ENCODE measurements around the gene SERPINB2.
A peak's percentile ranks its signal among the peaks of the same experiment; 100 is the strongest.

Gene SERPINB2

GRCh38 chr18:63881851-63882250 lies 5.7 kb upstream of the SERPINB2 start:
- no peak for TF ChIP-seq CTCF (conservative IDR thresholded peaks at IDR 0.05; ENCODE audit: low read depth)
- CTCF ChIA-PET = interaction anchor here (0.6 kb wide), 1 partner anchor 21 kb away, joined by 3 read pairs; no protein-coding TSS in a partner anchor
- DNase-seq (ENCODE audit: low spot score) = peak; percentile 66
- H3K27ac ChIP-seq = no peak overlapping the region
- POLR2A ChIA-PET (ENCODE audit: low non-redundant PET) = no interaction called here

- H3K27ac ChIP-seq = no peak overlapping the region; the same call in 1 of the 2 replicates
- CTCF ChIA-PET = no interaction called here
- POLR2A ChIA-PET (ENCODE audit: low non-redundant PET) = no interaction called here
These were observed 5.0 kb upstream of the SERPINB2 start for GRCh38 chr18:63882333-63883141.

GRCh38 chr18:63883617-63884016 lies 3.9 kb upstream of the SERPINB2 start:
- no peak for TF ChIP-seq CTCF (conservative IDR thresholded peaks at IDR 0.05; ENCODE audit: low read depth)
- H3K27ac ChIP-seq = no peak overlapping the region
- ChIA-PET POLR2A (ENCODE audit: low non-redundant PET) (no interaction called here), CTCF (no interaction called here)
- no peak for DNase-seq (ENCODE audit: low spot score)

More at GRCh38 chr18:63882333-63883141, 5.0 kb upstream of the SERPINB2 start:
- no peak for TF ChIP-seq CTCF (conservative IDR thresholded peaks at IDR 0.05; ENCODE audit: low read depth)
- peak; percentile 79 for DNase-seq (ENCODE audit: low spot score)

GRCh38 chr18:63888470-63889190 lies 1.1 kb downstream of the SERPINB2 start:
- ChIA-PET POLR2A (ENCODE audit: low non-redundant PET) (no interaction called here), CTCF (no interaction called here)
- DNase-seq (ENCODE audit: low spot score) = no peak
- H3K27ac ChIP-seq = no peak overlapping the region
- no peak for TF ChIP-seq CTCF (conservative IDR thresholded peaks at IDR 0.05; ENCODE audit: low read depth)

- TF ChIP-seq CTCF (conservative IDR thresholded peaks at IDR 0.05; ENCODE audit: low read depth) = no peak
- POLR2A ChIA-PET (ENCODE audit: low non-redundant PET) = interaction anchor here (0.7 kb wide), 1 partner anchor 403 kb away, joined by 7 read pairs; no protein-coding TSS in a partner anchor
- no peak for DNase-seq (ENCODE audit: low spot score)
- H3K27ac ChIP-seq = no peak overlapping the region
- CTCF ChIA-PET = no interaction called here
These were observed 2.1 kb downstream of the SERPINB2 start for GRCh38 chr18:63889626-63890025.

- no peak for DNase-seq (ENCODE audit: low spot score)
- ChIA-PET CTCF (no interaction called here), POLR2A (ENCODE audit: low non-redundant PET) (interaction anchor here (0.7 kb wide), 1 partner anchor 403 kb away, joined by 7 read pairs; no protein-coding TSS in a partner anchor)
- H3K27ac ChIP-seq = no peak overlapping the region
- TF ChIP-seq CTCF (conservative IDR thresholded peaks at IDR 0.05; ENCODE audit: low read depth) = no peak
These were observed 2.9 kb downstream of the SERPINB2 start for GRCh38 chr18:63890237-63890949.

All from RWPE1 (cell line).